ENCODE results near the gene CLIP2.

CLIP2 gene

GRCh38 chr7:74252893-74253292, 36.3 kb upstream of the CLIP2 start:
- TF ChIP-seq GLIS3 (CRISPR knock-in tag; IDR thresholded peaks at IDR 0.05) (no peak), TCF4 (CRISPR knock-in tag; IDR thresholded peaks at IDR 0.05; ENCODE audit: borderline replicate concordance) (no peak), POU6F1 (CRISPR knock-in tag; IDR thresholded peaks at IDR 0.05; ENCODE audit: borderline replicate concordance, low read depth) (no peak), ZNF8 (CRISPR knock-in tag; IDR thresholded peaks at IDR 0.05) (no peak), CSDC2 (CRISPR knock-in tag; IDR thresholded peaks at IDR 0.05) (no peak), SNAI2 (CRISPR knock-in tag; IDR thresholded peaks at IDR 0.05) (no peak), TSHZ2 (CRISPR knock-in tag; IDR thresholded peaks at IDR 0.05) (no peak), CREB5 (CRISPR knock-in tag; IDR thresholded peaks at IDR 0.05; ENCODE audit: low read depth) (no peak), ZNF565 (CRISPR knock-in tag; conservative IDR thresholded peaks at IDR 0.05; ENCODE audit: low read depth) (no peak), ZFP30 (CRISPR knock-in tag; IDR thresholded peaks at IDR 0.05) (no peak), RARB (CRISPR knock-in tag; IDR thresholded peaks at IDR 0.05) (no peak), ESRRG (CRISPR knock-in tag; IDR thresholded peaks at IDR 0.05) (no peak), TOX (CRISPR knock-in tag; IDR thresholded peaks at IDR 0.05; ENCODE audit: borderline replicate concordance) (no peak), BACH2 (CRISPR knock-in tag; IDR thresholded peaks at IDR 0.05; ENCODE audit: borderline replicate concordance) (no peak), ZNF70 (CRISPR knock-in tag; IDR thresholded peaks at IDR 0.05) (no peak), PATZ1 (CRISPR knock-in tag; IDR thresholded peaks at IDR 0.05; ENCODE audit: borderline replicate concordance) (no peak), ZFP3 (CRISPR knock-in tag; IDR thresholded peaks at IDR 0.05) (no peak)
- ATAC-seq: no peak

GRCh38 chr7:74253331-74253730, 35.9 kb upstream of the CLIP2 start:
- peak; percentile 4; the same call in 2 of the 3 replicates for ATAC-seq
- TF ChIP-seq CSDC2 (CRISPR knock-in tag; IDR thresholded peaks at IDR 0.05) (no peak), TCF4 (CRISPR knock-in tag; IDR thresholded peaks at IDR 0.05; ENCODE audit: borderline replicate concordance) (no peak)

GRCh38 chr7:74253835-74254128, 35.4 kb upstream of the CLIP2 start:
- no peak for TF ChIP-seq CREB5 (CRISPR knock-in tag; IDR thresholded peaks at IDR 0.05; ENCODE audit: low read depth)
- no peak for TF ChIP-seq ZNF565 (CRISPR knock-in tag; conservative IDR thresholded peaks at IDR 0.05; ENCODE audit: low read depth)
- no peak for TF ChIP-seq RARB (CRISPR knock-in tag; IDR thresholded peaks at IDR 0.05)
- TF ChIP-seq ZFP30 (CRISPR knock-in tag; IDR thresholded peaks at IDR 0.05): no peak
- no peak for TF ChIP-seq ZNF70 (CRISPR knock-in tag; IDR thresholded peaks at IDR 0.05)
- no peak for TF ChIP-seq PPARA (CRISPR knock-in tag; IDR thresholded peaks at IDR 0.05; ENCODE audit: borderline replicate concordance)
- TF ChIP-seq TCF4 (CRISPR knock-in tag; IDR thresholded peaks at IDR 0.05; ENCODE audit: borderline replicate concordance): no peak
- no peak for TF ChIP-seq TSHZ2 (CRISPR knock-in tag; IDR thresholded peaks at IDR 0.05)
- TF ChIP-seq ISL1 (CRISPR knock-in tag; IDR thresholded peaks at IDR 0.05): no peak
- TF ChIP-seq OSR1 (CRISPR knock-in tag; IDR thresholded peaks at IDR 0.05): no peak
- ATAC-seq: peak; percentile 43

Data from SK-N-SH treated with all-trans-retinoic acid at 6 μM for 48 hours (cell line).